HG02973 (cell line): ENCODE measurements around the gene PRORP.
"Not testable (repeated sequence)": the region's sequence is repeated elsewhere in the genome, so short reads cannot be mapped to it uniquely, and the experiment has no call there.

Source experiments
- ATAC-seq: cut with Tn5 transposase; IDR thresholded peaks from one replicate; pipeline ENCODE4 v1.9.1; 2021; ENCODE audit warnings: moderate library complexity; ENCODE audit not compliant: unreplicated experiment

PRORP gene

DNA sequence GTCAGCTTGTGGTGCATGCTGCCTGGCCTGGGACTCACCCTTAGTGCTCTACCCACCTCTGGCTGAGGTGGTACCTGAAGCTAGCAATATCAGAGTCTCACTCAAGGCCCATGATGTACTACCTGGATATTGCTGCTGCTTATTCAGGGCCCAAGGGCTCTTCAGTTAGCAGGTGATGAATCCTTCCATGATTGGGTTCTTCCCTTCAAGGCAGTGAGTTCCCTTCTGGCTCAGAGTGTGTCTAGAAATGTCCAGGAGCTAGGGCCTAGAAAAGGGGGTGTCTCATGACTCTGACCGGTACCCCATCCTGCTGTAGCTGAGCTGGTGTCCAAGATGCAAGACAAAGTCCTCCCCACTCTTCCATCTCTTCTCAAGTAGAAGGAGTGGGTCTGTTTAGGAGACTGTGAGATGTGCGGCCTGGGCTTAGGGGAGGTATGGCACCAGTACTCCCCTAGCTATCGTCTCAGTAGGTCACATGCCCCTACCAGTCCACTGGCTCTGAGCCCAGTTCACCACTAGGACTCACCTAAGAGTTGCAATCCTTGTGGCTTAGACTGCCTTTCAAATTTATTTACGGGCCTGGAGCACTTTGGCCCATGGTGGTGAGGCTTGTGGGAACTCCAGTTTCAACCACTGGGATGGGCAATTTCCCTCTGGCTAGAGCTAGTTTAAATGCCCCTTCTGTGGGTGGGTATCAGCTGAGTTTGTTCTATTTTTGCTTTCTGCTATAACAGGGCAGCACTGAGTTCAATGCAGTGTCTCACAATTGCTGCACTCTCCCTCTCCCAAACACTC lies 12.2 kb downstream of the PRORP start:
- no peak for ATAC-seq

GRCh38 chr14:35138585-35138984 lies 16.2 kb downstream of the PRORP start:
- ATAC-seq, result no peak

DNA sequence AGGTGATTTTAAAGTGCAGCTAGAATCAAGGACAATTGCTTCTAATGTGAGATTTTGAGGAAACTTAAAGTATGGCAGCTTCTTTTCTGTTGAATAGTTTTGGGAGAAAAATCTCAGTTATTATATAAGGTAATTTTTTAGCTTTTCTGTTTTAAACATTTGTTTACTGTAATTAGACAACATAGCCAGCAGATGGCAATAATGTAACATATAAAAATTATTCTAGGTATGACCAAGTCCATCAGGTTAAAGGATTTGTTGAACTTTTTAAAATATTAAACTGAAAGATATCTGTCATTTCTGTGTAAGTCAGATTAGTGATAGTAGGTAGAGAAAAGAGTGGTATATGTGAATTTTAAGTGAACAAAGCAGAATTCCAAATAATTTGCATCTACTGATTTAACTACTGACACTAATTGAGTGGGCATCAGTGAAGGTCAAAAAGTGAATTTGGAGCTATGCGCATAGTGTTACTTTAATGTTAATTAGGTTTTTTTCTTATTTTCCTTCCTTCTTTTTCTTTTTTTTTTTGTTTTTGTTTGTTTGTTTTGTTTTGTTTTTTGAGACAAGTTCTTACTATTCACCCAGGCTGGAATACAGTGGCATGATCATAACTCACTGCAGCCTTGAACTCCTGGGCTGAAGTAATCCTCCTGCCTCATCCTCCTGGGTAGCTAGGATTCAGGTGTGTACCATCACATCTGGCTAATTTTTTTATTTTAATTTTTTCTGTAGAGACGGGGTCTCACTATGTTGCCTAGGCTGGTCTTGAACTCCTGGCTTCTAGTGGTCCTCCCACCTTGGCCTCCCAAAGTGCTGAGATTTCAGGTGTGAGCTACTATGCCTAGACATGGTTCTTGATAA lies 18.6 kb downstream of the PRORP start:
- ATAC-seq, result no peak

DNA sequence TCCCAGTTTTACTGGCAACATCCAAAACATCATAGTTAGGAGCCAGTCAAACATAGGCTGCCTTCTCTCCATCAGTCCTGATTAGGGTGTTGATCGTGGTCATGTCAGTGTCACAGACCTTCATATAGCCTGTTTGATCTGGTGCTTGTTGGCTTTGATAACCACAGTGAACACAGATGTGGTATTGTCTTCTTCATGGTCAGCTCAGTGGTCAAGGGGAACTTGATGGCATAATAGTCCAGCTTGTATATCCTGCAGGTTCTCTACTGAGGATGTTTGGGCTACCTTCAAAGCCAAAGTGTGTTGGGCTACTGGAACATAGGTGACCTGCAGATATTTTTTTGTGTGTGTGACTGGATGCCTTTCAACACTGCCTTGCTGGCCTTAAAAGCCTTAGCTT lies 21.7 kb downstream of the PRORP start:
- ATAC-seq, result no peak

DNA sequence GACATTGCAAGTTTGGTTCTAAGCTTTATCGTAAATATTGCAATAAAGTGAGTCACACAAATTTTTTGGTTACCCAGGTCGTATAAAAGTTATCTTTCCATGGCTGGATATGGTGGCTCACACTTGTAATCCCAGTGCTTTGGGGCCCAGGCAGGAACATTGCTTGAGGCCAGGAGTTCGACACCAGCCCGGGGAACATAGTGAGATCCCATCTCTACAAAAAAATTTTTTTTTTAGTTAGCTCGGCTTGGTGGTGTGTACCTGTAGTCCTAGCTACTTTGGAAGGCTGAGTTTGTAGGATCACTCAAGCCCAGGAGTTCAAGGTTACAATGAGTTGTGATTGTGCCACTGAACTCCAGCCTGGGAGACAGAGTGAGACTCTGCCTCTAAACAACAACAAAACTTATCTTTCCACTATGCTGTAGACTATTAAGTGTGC lies 24.4 kb downstream of the PRORP start:
- no peak for ATAC-seq

DNA sequence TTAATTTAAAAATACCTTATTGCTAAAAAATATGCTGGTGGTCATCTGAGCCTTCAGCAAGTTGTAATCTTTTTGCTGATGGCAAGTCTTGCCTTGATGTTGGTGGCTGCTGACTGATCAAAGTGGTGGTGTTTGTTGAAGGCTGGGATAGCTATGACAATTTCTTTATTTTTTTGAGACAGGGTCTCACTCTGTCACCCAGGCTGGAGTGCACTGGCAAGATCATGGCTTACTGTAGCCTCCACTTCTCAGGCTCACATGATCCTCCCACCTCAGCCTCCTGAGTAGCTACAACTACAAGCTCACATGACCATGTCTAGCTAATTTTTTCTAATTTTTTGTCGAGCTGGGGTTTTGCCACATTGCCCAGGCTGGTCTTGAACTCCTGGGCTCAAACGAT lies 24.8 kb downstream of the PRORP start:
- ATAC-seq, result no peak

DNA sequence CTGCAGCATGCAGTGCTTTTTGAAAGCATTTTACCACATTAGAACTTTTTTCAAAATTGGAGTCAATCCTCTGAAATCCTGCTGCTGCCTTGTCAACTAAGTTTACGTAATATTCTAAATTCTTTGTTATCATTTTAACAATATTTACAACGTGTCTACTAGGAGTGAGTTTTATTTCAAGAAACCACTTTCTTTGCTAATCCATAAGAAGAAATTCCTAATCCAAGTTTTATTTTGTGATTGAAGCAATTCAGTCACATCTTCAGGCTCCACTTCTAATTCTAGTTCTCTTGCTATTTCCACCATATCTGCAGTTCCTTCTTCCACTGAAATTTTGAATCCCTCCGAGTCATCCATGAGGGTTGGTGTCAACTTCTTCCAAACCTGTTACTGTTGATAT lies 25.4 kb downstream of the PRORP start:
- no peak for ATAC-seq

DNA sequence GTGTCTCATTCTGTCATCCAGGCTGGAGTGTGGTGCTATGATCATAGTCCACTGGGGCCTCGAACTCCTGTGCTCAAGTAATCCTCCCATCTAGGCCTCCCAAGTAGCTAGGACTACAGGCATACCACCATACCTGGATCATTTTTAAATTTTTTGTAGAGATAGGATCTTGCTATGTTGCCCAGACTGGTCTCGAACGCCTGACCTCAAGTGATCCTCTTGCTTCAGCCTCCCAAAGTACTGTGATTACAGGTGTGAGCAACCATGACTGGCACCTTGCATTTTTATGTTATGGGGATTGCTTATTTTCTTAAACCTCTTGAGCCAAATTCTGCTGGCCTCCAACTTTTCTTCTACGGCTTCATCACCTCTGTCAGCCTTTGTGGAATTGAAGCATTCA lies 26.9 kb downstream of the PRORP start:
- ATAC-seq, result no peak

- not testable (repeated sequence) for ATAC-seq
Observed at GRCh38 chr14:35152531-35152930, 30.2 kb downstream of the PRORP start.

DNA sequence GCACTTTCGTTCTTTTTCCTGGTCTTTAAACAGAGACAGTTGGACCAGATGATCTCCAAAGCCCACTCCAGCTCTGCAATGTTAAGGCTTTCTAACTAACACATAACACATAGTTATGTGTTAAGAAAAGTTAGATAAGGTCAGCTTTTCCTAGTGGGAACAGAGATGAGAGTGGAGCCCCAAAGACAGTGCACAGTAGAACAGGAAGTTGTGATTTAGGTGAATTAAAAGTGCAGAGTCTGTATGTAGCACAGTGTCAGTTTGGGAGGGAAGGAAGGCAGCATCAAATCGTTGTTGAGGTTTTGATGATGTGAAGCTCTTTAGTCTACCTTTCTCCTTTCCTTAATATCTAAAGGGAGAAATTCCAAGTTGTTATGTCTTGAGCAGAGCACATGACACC lies 31.7 kb downstream of the PRORP start:
- ATAC-seq, result no peak

- ATAC-seq, result no peak
Observed at GRCh38 chr14:35155962-35156361, 33.6 kb downstream of the PRORP start.

GRCh38 chr14:35158491-35158890 lies 36.1 kb downstream of the PRORP start:
- no peak for ATAC-seq

DNA sequence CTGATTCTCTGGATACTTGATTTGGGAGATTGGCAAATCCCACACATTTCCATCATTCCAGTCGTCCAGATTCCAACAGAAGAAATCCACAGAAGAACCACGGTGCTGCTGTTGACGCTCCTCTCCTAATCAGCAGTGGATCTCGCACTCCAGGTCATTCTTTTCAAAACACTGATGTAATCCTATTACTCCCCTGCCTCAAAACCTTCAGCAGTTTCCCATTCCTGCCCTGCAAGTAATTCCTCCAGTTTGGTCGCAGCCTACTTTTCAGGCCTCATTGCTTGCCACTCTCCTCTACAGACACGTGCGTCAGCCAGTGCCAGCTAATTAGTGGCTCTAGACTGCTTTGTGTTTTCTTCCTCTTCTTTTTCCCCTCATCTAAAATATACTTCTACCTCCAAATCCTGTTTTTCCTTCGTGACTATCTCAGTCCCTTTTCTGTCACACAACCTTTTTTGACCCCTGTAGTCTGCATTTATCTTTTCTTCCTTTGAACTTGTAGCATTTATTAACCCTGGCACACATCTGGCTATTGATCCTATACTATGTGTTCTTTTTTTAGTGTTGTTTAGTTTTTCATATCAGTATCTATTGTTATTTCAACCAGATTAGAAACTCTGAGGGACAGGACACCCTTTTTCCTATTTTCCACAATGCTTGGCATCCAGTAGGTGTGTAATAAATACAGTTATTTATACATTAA lies 36.8 kb downstream of the PRORP start:
- ATAC-seq, result no peak

DNA sequence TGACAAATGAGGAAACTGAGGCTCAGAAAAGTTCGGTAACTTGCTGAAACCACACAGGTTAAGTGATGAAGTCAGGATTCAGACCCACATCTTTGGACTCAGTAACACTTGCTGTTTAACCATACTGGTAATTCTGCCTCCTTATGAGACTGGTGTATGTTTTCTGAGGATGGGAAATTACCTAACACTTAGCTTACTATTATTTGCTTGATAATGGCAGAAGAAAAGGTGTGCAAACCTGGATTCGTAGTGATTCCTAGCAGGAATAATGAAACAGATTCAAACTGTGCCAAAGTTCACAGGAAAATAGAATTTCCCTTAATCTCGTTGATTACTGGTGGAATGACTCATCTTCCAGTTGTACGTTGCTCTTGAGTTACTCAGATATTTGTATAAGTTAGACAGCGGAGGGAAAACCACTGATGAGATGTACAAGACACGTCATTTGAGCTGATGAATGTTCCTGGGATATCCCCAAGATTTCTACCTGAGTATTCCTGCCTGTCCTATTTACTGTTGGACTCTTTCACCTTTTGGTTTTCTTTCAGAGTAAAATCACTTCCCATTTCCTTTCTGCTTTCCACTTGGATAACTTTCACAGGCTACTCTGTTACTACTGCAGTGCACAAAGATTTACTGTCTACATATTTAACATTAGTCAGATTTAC lies 37.5 kb downstream of the PRORP start:
- no peak for ATAC-seq

DNA sequence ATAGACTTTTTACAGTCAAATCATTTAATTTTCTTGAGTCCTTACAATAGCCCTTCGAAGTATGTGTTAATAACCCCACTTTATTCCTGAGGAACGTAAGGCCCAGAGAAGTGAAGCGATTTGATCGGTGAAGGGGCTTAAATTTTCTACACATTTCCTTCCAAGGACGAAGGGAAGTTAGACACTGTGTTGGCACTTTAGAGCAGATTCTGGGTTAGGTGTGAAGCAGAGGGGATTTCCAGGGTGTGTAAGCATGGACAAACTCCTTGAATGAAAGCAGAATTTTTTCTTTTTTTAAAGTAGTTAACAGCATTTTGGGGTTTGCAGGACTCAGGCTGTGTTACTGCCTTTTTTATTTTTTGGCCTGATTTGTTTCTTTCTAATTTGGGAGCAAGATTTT lies 38.9 kb downstream of the PRORP start:
- ATAC-seq, result no peak

DNA sequence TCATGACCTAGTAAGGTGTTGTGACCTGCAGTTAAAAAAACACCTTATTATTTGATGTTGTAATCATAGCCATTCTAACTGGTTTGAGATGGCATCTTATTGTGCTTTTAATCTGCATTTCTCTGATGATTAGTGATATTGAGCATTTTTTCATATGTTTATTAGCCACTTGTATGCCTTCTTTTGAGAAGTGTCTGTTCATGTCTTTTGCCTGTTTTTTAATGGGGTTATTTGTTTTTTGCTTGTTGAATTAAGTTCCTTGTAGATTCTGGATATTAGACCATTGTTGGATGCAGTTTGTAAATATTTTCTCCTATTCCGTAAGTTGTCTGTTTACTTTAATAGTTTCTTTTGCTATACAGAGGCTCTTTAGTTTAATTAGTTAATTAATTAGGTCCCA lies 41.0 kb downstream of the PRORP start:
- ATAC-seq, result no peak

DNA sequence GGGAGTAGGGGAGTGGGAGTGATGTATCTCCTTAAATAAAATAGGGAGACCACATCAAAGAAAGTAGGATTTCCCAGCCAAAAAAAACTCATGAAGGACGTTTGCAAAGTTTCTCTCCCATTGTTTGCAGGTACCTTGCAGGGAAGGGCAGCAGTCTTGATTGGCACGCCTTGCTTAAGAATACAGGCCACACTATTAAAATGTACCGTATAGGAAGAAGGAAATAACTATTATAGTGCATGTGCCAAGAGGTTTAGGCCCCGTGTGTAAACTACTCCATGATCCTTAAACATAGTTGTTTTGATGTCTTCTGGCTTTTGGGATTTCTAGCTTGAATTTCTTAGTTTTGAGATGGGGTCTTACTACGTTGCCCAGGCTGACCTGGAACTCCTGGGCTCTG lies 42.5 kb downstream of the PRORP start:
- ATAC-seq, result no peak

- ATAC-seq, result no peak
Observed at GRCh38 chr14:35167496-35167895, 45.1 kb downstream of the PRORP start.
